ENCODE measurements around the gene POC1A.

Gene POC1A

DNA sequence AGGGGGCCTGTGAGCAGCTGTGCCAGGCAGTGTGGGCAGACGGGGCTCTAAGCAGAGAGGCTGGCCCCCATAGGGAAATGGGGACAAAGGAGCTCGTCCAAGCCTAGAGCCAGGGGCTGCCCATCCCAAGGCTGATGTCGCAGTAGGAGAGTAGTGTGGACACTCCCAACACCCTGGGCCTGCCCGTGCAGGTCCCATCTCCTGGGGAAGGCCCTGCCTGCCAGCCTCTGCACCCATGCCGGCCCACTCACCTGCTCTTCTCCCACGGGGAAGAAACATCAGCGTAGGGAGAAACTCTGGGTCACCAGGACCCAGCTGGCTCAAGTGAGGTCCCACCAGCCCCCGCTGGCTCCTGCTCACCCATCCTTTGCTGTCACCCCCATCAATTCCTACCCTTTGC is 87.2 kb downstream of the POC1A start:
- no peak for DNase-seq (ENCODE audit: low read depth)

DNA sequence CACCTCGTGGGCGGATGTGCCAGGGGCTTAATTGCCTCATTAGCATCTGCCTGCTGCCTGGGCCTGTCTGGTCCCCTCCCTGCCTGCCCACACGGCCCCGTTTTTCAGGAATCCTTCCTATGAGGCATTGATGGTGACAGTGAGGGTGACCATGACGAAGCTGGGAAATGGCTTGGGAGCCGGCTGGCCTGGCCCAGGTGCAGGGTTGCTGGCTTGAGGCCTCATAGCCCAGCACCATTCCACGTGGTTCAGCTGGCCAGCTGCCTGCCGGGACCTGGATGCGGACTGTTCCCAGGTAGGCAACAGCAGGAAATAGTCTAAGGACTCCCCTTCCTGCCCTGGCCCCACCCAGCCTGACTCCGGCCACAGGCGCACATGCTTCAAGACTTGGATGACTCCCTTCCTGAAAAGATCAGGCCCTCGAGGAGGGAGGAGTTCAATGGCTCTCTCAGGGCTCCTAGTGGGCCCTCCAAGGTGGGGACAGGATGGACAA is 88.9 kb downstream of the POC1A start:
- no peak for DNase-seq (ENCODE audit: low read depth)

DNA sequence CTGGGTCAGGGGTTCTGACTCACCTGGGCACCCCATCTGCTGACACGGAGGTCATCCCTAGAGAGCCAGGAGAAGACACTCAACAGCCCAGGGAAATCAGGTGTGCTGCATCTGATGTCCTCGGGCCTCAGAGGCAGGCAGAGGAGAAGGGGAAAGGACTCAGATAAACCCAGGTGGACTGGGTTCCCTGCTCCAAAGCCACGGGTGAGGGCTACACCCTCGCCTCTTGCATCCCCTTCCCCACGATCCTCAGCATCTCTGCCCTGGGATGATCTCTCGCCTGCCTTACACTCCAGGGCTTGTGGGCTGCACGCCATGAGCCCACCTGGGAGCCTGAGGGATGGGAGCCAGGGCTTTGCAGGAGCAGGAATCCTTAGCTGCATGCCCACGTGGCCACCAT is 89.7 kb downstream of the POC1A start:
- no peak for DNase-seq (ENCODE audit: low read depth)

DNA sequence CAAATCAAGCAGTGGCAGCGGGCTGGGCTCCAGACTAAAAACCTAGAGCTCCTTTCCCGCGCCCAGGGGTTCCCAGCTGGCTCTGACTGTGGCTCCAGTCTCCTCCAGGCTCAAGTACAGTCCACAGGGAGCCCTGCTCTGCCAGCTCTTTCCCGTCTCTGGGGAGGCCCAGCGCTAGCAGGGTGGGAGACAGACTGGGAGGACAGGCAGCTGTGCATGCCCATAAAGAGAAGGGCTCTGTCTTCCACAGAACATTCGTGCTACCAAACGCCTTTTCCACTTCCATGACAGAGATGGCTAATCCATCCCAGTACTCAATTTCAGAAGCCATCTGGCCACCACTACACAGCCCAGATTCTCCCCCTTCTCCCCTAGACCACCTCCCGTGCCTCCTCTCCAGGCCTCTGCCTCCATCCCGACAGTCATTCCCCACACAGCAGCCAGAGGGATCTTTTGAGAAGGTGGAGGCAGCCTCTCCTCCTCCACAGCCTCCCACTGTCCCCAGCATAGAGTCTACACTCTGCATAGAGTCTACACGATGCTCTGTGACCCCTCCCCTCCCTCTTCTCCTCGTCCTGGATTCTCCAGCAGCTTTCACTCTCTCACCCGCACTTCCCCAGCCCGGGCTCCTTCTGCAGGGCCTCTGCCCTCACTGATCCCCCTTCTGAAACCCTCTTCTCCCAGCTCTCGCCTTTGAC is 91.0 kb downstream of the POC1A start:
- no peak for DNase-seq (ENCODE audit: low read depth)

DNA sequence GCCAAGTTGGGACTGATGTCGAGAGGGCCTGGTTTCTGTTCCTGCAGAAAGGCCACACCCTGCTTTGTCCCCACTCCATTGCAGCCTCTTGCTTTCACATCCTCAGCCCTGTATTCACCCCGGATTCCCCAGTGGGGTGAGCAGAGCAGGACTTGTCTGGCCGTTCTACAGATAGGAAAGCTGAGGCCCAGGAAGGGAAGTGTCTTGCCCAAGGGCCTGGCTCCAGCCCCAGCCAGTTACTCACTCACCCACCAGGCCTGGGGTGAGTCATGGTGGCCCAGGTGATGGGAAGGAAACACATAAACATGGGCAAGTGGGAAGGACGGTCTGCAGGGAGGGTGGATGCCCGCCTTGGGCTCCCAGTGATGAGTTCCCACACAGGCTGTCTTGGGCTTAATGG is 91.7 kb downstream of the POC1A start:
- DNase-seq (ENCODE audit: low read depth): no peak

DNA sequence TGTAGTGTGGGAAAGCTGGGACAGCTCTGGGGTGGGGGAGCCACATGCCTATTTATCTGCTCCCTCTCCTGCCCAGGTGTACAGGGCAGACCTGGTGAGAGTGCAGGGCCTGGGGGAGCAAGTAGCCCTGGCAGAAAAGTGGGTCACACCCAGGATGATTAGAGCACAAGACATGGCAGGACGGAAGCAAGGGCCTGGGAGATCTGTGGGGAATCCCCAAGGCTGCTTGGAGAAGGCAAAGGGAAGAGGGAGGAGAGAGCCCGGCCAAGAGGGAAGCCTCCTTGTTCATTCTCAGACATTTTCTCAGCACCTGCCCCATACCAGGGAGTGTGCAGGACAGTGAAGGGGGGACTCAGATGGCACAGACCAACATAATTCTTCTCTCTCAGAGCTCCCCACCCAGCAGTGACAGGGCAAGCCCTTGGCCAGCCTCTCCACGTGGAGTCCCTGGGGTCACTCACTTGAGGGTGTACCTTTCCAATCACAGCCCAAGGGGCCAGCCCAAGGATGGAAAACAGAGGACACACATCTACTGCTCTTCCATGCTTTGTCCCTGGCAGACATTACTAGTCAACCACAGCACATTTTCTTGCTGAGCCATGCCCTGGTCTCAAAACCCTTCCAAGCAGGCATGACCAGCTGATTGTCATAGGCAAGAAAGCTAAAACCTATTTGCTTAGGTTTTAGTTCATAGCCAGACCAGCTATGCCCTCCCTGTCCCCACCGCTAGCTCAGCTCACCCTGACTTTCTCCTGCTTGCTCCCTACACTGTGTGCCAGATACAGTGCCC is 92.9 kb downstream of the POC1A start:
- DNase-seq (ENCODE audit: low read depth): no peak

DNA sequence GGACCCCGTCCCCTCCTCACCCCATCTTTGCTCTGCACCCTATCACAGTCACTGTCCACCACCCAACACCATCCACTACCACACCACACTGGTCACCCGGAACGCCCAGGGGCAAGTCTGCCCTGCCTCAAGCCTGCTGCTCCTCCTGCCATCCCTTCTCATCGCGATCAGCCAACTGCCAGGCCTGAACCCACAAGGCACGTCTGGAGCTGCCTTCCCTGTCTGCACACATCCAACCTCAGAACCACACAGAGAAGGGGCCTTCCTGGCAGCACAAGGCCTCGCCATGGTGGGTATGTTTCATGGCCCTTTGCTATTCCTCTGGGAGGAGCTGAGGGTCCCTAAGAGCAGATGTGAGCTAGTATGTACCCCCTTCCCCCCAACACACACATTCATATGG is 94.4 kb downstream of the POC1A start:
- DNase-seq (ENCODE audit: low read depth): no peak

DNA sequence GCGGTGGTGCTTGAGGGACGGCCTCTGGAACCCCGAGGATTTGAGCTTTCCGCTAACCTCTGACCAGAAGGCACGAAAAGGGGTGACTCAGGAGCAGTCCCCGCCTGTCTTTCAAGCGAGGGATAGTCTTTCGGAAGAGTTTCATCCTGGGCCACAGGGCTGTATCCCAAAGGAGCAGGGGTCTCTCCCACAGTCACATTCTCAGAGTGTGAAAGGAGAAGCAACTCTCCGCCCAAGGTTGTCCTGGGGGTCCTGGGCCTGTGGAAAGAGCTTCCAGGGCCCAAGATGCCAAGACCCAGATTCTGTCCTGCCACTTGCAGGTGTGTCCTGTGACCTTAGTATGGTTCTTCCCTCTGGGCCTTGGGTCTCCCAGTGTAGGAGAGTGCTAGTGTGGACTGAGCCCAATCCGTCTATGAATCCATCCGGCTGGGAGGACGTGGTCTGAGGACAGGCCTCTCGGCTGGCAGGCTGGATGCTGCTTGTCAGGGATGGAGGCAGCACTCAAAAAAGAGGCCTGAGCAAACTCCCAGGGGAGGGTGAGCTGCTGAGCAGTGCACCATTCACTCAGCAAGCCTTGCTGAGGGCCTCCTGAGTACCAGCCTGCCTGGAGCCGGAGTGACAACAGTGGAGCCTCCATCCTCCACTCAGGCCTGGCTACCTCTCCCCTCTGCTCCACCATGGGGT is 96.3 kb downstream of the POC1A start:
- no peak for DNase-seq (ENCODE audit: low read depth)

DNA sequence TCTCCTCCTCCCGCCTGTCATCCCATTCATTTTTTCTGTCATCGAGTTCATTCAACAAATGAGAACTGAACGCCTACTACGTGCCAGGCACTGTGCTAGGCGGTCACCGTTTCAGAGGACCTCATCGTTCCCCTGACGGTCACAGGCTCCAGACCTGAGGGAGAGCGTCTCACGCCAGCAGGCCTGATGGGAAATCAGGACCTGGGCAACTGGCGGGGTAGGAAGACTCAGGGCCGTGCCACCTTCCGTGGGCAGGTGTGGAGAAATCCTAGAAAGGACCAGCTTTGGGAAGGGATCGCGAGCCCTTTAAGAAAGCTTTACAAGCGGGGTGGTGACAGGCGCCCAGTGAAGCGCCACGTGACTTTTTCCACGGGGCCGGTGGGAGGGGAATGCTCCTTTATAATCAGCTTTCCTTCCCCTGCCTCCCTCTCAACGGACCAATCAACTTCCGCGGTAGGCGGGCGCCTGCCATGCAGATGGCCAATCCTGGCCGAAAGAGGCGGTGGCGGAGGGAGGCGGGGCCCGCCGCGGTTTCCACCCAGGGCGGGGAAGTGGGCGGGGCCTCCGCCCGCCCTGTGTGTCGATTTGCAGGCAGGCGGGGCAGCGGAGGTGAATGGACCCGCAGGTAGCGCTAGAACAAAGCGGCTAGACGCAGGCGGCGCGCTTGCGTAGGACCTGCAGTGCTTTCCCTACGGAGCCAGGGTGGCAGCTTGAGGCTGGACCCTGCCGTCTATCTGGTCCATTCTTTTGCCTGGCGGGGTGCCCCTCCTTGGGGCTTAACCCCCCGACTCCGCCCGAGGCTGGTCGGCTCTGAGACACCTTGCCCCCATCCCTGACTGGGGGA is 97.0 kb downstream of the POC1A start:
- peak; percentile 99 for DNase-seq (ENCODE audit: low read depth)

DNA sequence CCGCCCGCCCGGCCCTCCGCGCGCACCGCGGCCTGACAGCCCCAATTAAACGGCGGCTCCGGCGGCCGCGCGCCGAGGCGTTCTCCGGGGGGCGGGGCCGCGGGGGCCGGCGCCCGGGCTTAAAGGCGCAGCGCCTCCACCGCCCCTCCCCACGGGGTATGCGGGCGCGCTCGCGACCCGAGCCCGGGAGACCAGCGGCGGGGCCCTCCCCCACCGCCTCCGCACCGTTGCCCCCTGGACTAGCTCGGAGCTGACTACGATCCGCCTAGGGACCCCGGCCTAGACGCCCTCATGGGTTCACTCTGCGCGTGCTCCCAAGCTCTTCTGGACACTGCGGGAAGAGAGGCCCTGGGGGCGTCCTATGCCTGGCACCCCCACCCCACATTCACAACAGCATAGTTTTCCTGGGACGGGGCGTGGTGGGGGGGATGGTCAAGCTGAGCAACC is 97.7 kb downstream of the POC1A start, which contains the start of gene DUSP7:
Gene DUSP7 (minus strand): TSS at position 51 of the 447 bp plus-strand sequence. CDS start 205 bp downstream, outside the sequence.
- DNase-seq (ENCODE audit: low read depth): peak; percentile 24

DNA sequence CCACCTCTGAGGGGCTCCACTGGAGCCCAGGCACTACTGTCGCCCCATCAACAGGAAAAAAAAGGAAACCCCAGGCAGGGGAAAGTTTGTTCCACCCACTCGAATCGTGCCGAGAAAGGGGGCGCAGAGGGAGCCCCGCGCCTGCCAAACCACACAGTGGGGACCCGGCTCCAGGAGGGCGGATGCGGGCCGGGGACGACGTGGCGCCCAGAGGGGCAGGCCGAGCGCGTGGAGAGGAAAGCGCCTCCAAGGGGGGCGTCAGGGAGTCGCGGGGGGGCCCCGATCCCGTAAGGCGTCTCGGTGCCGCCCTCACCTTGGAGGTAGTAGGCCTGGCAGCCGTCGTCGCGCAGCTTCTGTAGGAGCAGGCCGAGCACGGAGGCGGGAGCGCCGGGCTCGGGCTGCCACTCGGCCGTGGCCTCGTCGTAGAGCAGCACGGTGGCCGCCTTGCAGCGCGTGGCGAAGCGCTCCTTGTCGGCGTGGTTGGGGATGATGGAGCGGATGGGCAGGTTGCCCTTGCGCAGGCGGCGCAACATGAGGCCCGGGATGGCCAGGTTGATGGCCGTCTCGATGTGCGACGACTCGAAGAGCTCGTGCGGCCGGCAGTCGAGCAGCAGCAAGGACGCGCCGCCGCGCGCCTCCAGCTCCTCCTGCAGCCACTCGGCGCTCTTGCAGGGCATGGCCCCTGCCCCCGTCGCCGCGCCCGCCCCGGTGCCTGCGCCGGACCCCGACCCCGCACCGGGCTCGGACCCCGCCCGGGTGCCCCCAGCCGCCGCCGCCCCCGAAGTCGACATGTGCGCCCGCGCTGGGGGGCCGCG is 98.5 kb downstream of the POC1A start:
- no peak for DNase-seq (ENCODE audit: low read depth)

DNA sequence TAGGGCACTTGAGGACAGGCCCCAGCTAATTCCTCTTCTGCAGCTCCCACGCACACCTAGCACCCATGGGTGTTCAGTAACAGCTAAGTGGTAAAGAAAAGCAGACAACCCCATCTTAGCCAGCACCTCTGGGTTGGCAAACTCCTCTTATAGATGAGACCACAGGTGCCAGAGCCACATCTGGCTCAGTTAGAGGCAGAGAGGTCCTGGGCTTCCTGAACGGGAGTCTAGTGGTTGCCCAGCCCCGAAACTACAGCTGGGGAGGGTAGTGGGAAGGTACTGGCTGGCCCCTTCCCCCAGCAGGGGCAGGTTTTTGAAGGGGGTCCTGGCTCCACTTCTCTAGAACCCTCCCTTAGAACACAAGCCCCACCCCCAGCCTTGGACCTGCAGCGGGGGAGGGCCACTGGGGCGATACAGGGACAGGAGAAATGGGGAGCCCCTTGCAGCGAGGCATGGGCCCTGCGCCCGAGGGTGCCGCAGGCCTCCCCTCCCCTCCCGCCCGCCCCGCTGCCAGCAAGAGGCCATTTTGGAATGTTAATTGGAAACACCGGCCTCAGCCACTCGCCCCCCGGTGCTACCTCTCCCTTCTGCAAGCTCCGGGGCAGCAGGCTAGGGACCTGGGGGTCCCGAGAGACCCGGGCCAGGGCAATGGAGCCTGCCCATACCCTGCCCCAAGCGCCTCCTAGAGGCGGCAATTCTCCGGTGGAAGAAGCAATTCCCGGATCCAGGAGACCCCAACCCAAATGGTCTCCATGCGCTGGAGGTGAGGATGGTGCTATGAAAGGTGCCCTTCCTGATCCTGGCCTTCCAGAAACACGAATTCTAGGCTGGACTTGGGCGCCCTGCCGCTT is 99.3 kb downstream of the POC1A start:
- no peak for DNase-seq (ENCODE audit: low read depth)

DNA sequence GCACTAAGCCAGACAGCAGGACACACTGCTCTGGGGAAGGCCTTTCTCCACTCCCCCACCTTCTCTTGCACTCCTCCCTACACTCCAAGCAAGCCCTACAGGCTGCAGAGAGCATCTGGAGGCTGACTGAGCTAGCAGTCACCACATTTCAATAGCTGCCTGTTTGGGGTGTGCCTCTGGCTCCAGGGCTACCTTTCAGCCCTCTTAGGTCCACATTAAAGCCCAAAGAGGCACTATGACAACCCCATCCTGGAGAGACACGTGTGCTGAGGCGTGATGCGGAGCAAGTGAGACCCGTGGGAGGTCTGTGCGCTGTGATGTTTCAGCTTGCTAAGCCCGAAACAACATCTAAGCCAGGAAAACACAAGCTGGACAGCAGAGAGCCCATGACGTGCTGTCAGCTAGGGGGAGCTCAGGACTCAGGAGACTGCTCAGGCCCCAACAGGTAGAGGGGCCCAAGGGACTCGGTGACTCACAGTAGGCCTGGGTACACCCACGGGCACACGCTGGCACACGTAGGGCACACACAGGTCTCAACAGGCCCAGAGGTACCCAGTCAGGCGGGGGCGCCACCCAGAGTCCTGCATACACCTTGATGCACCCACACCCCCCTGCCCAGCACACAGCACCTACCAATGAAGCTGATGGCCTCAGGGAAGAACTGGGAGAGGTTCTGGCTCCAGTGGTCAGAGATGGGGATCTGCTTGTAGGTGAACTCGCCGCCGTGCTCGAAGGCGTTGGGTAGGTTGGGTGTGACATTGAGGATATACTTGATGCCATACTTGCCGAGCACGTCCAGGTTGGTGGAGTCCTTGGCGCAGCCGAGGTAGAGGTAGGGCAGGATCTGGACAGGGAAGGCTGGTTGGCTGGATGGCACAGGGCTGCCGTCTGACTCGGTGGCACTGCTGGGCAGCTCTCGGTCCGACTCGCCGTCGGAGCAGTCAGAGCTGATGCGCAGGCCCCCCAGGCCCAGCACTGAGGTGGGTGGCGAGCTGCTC is 100.6 kb downstream of the POC1A start:
- no peak for DNase-seq (ENCODE audit: low read depth)

DNA sequence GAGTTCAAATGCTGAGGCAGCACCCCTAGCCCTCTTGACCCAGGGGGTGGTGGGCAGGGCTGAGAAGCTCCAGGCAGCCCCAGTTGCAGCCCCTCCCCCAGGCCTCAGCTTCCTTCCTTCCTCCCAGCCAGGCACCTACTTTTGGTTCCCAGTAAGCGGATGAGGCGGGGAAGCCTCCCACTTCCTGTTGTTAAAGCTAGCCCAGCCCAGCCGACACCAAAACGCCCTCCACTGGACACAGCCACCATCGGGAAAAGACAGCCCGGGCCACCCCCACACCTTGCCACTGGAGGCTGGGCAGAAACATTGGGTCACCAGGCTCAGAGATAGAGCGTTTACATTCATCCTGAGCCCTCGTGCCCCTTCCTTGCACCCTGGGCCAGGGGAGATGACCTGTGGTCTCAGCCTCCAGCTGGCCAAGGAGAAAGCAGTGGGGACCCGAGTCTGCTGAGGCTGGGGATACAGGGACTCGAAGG is 101.4 kb downstream of the POC1A start:
- no peak for DNase-seq (ENCODE audit: low read depth)

DNA sequence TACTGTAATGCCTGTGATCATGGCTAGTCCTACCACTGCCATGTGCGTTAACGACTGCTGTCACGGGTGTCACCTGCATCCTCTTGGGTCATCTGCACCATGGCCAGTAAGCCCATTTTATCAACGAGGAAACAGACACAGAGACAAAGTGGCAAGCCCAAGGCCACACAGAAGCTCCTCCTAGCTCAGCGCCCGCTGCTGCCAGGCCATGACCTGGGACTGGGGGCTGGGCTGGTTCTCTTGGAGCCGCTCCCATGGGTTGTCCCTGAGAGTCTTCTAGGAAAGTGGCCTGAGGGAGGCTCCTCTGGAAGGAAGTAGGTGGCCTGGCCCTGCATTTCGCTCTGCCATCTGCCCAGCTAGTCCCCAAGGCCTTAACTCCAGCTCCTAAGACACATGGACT is 102.8 kb downstream of the POC1A start:
- no peak for DNase-seq (ENCODE audit: low read depth)

DNA sequence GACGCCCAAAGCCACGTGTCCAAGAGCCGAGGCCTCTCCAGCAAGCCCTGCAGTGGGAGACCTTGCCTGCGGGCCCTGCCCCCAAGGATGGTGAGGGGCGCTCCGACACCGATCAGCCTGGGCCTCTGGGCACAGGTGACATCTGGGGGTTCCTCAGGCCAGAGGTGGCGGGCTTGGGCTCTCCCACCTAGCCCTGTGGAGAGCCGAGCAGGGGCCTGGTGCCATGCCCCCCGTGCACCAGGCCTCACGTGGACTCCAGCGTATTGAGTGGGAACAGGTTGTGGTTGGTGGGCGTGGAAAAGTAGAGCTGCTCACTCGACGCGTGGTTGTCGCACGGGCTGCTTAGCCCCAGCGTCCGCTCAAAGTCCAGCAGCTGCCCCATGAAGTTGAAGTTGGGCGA is 103.7 kb downstream of the POC1A start:
- DNase-seq (ENCODE audit: low read depth): no peak

DNA sequence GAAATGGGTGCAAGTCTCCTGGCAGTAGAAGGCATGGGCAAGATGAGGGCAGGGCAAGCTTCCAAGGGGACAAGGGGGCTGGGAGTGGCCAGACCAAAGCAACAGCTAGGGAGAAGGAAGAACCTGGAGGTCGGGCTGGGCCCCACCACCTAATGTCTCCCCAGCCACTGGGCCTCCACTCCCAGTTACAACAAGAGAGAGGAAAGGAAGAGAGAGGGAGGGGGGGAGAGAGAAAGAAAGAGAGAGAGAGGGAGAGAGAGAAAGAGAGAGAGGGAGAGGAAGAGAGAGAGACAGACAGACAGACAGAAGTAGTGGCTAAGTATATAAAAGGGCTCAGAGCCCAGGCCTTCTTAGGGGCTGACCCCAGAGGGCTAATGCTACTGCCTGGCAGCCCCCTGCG is 104.7 kb downstream of the POC1A start:
- DNase-seq (ENCODE audit: low read depth): no peak

DNA sequence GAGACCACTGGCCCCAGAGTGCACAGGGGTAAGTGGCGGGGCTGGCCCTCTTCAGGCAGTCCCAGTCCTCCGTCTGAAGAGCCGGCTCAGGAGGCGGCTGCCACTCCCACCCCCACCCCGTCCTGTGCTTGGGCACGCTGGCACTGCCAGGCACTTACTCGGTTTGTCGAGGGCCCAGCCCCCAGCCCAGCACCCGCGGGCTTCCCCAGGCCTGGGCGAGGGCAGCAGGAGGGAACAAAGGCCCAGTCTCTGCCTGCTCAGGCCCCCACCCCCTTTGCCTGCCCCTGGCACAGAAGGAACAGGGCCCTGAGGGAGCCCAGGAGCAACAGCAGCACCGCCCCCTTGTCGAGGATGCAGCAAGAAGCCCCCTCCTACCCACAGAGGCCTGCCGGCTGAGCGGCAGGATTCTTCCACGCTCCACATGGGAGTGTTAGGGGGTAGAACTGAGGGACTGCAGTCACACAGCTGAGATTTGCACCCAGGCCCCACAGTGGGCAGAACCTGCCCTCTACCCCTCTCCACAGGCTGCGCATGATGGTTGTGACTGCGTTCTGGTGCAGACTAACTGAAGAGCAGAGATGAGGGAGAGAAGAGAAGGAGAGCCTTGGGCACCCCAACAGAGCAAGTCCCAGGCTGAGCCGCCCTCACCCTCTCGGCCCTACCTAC is 106.8 kb downstream of the POC1A start:
- DNase-seq (ENCODE audit: low read depth): no peak

Measured in stimulated activated CD8-positive, alpha-beta memory T cell treated with anti-CD3 and anti-CD28 coated beads, Interleukin-15, amount 100 ng/mL, for 1 hour (primary cell).